GM23248 (cell line): ENCODE measurements around the gene CYBRD1. TPM values are rescaled to one million over a fixed set of nuclear protein-coding genes. Genes with fewer than 3 reads are reported as not detected.
A peak's percentile ranks its signal among the peaks of the same experiment; 100 is the strongest.

Experiments
- DNase-seq: peaks from one replicate; pipeline ENCODE4 v3.0.0-alpha.2; 2015
- H2AFZ ChIP-seq: fragments of 200-600 bp; sonication (generic); 2 replicates; pipeline ENCODE4 v1.6.1; 2016; ENCODE audit warnings: antibody characterized with exemption
- H3F3A ChIP-seq: fragments of 200-600 bp; sonication (generic); 2 replicates; pipeline ENCODE4 v1.6.1; 2016; ENCODE audit warnings: mild to moderate bottlenecking, antibody characterized with exemption, mixed run types; ENCODE audit not compliant: insufficient read depth
- H3K27ac ChIP-seq: fragments of 200-600 bp; sonication (generic); 2 replicates; pipeline ENCODE4 v1.5.1; 2016; ENCODE audit warnings: mild to moderate bottlenecking
- H3K27me3 ChIP-seq: fragments of 200-600 bp; sonication (generic); replicated peaks from 2 replicates; pipeline ENCODE4 v1.6.1; 2016; ENCODE audit warnings: mild to moderate bottlenecking; ENCODE audit not compliant: insufficient read depth
- H3K36me3 ChIP-seq: fragments of 200-600 bp; sonication (generic); 2 replicates; pipeline ENCODE4 v1.6.1; 2016; ENCODE audit warnings: low read depth, mild to moderate bottlenecking
- H3K4me1 ChIP-seq: fragments of 200-600 bp; sonication (generic); 2 replicates; pipeline ENCODE4 v1.6.1; 2016; ENCODE audit warnings: mild to moderate bottlenecking; ENCODE audit not compliant: insufficient read depth
- H3K4me2 ChIP-seq: fragments of 200-600 bp; sonication (generic); one replicate; pipeline ENCODE4 v1.6.1; 2016; ENCODE audit warnings: mild to moderate bottlenecking; ENCODE audit not compliant: unreplicated experiment
- H3K4me3 ChIP-seq: fragments of 200-600 bp; sonication (generic); 2 replicates; pipeline ENCODE4 v1.5.1; 2016; ENCODE audit warnings: mild to moderate bottlenecking
- H3K79me2 ChIP-seq: fragments of 200-600 bp; sonication (generic); 2 replicates; pipeline ENCODE4 v1.6.1; 2016; ENCODE audit warnings: mild to moderate bottlenecking; ENCODE audit not compliant: insufficient read depth
- H3K9ac ChIP-seq: fragments of 200-600 bp; sonication (generic); 2 replicates; pipeline ENCODE4 v1.6.1; 2016; ENCODE audit warnings: mild to moderate bottlenecking
- H3K9me2 ChIP-seq: fragments of 200-600 bp; sonication (generic); 2 replicates; pipeline ENCODE4 v1.6.1; 2016; ENCODE audit warnings: mixed run types, mild to moderate bottlenecking, moderate library complexity; ENCODE audit not compliant: insufficient read depth
- H3K9me3 ChIP-seq: fragments of 200-600 bp; sonication (generic); one replicate; pipeline ENCODE4 v1.6.1; 2017; ENCODE audit warnings: low read depth
- H4K20me1 ChIP-seq: fragments of 200-600 bp; sonication (generic); 2 replicates; pipeline ENCODE4 v1.6.0; 2016; ENCODE audit not compliant: insufficient read depth
- EZH2 ChIP-seq: fragments of 200-600 bp; sonication (generic); IDR thresholded peaks from 2 replicates; pipeline ENCODE4 v1.6.1; 2018; ENCODE audit warnings: antibody characterized with exemption, mild to moderate bottlenecking; ENCODE audit not compliant: insufficient read depth, poor library complexity, severe bottlenecking
- EZH2phosphoT487 ChIP-seq: fragments of 200-600 bp; sonication (generic); IDR thresholded peaks from 2 replicates; pipeline ENCODE4 v1.6.1; 2018; ENCODE audit warnings: antibody characterized with exemption, moderate library complexity, mild to moderate bottlenecking, low read depth; ENCODE audit not compliant: insufficient read depth
- WGBS, 2 experiments: methylation state at CpG; one replicate each; pipeline ENCODE4 v1.1.6; 2015 to 2017; ENCODE audit warnings: low lambda C conversion rate in 2 of 2, low coverage in 1 of 2; ENCODE audit errors: missing lambda C conversion rate in 2 of 2; 5-methylcytosine and 5-hydroxymethylcytosine counted together
- in situ Hi-C: fragments of 300-500 bp; cut with MboI; formaldehyde crosslinking; loops from 2 replicates; pipeline ENCODE4 v1.15.0; 2020
- polyA plus RNA-seq: library from polyadenylated mRNA; unstranded; fragments of >200 nt; fragmentation: Nextera tagmentation; extraction: Ambion mirVana; gene quantifications from 2 replicates; pipeline ENCODE4 v1.2.1, GENCODE V29; 2016
- total RNA-seq: library from RNA; depleted of rRNA; stranded (reverse); fragments of >200 nt; shearing (Covaris generic); gene quantifications from 2 replicates; pipeline ENCODE4 v1.2.3, GENCODE V29; 2014

Gene CYBRD1
- total and polyA plus RNA-seq, 2 experiments from 2014 or later: 168 to 248 TPM

DNA sequence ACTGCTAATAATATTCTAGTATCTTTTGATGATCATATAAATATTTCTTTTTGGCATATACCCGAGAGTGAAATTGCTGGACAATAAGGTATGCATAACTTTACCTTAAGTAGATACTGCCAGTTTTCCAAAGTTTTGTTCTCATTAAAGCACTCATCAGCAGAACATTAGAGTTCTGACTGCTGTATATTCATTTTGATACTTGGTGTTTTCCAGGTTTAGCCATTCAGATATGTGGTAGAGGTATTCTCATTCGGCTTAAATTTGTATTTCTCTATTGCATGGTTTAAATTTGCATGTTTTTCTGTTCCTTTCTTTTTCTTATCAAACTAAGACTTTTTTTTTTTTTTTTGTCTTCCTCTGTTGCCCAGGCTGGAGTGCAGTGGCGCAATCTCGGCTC, 18.2 kb downstream of the CYBRD1 start:
- 96 to 98% methylated on average over 4 of the region's 4 CpGs for WGBS, 2 experiments
- DNase-seq: no peak
- Histone ChIP-seq H3K79me2 (peaks cover 66% of the 10 kb centered on the region), H3K4me1 (peaks cover 16% of the 10 kb centered on the region), H3K9me2 (no peaks in the 10 kb centered on the region), H3K4me3 (no peak overlapping the region), H4K20me1 (no peaks in the 10 kb centered on the region), H3K36me3 (no peaks in the 10 kb centered on the region; the same call in 1 of the 2 replicates), H3K27ac (no peak overlapping the region), H3K9ac (no peak overlapping the region), H3K9me3 (no peaks in the 10 kb centered on the region), H3K27me3 (no peaks in the 10 kb centered on the region), H3K4me2 (no peak overlapping the region), H2AFZ (no peak overlapping the region), H3F3A (no peaks in the 10 kb centered on the region)
- TF ChIP-seq EZH2 (no peak), EZH2phosphoT487 (no peak)
- in situ Hi-C loops: no loop called here

DNA sequence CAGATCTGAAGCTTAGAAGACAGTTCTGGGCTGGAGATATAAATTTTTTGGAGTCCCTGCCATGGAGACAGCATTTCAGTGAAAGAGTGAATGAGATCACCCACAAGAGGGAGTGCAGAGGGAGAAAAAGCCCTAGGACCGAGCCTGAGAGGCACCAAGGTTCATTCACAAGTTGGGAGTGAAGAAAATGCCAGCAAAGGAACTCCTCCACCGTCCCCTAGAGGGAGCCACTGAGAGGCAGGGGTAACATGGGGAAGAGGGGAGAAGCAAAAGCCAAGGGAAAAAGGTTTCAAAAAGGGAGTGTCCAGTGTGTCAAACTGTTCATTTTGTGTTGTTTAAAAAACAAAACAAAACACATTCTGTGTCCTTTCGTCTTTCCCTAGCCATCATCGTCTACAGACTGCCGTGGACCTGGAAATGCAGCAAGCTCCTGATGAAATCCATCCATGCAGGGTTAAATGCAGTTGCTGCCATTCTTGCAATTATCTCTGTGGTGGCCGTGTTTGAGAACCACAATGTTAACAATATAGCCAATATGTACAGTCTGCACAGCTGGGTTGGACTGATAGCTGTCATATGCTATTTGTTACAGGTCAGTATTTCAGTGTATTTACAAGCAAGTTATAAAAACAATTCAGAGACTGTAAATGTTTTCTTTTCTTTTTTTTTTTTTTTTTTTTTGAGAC, 19.1 kb downstream of the CYBRD1 start:
- Histone ChIP-seq H3F3A (no peaks in the 10 kb centered on the region), H3K9ac (no peak overlapping the region), H3K27ac (no peak overlapping the region), H3K9me2 (no peaks in the 10 kb centered on the region), H3K4me3 (no peak overlapping the region), H3K79me2 (peaks cover 62% of the 10 kb centered on the region), H3K9me3 (no peaks in the 10 kb centered on the region), H2AFZ (no peak overlapping the region), H3K27me3 (no peaks in the 10 kb centered on the region), H3K4me2 (no peak overlapping the region), H4K20me1 (no peaks in the 10 kb centered on the region), H3K36me3 (peaks cover 4% of the 10 kb centered on the region; the same call in 1 of the 2 replicates), H3K4me1 (peaks cover 16% of the 10 kb centered on the region)
- DNase-seq: peak; percentile 25
- TF ChIP-seq EZH2phosphoT487: no peak
- TF ChIP-seq EZH2: no peak
- 65 to 68% methylated on average over 6 of the region's 6 CpGs for WGBS, 2 experiments
- in situ Hi-C loops: no loop called here

DNA sequence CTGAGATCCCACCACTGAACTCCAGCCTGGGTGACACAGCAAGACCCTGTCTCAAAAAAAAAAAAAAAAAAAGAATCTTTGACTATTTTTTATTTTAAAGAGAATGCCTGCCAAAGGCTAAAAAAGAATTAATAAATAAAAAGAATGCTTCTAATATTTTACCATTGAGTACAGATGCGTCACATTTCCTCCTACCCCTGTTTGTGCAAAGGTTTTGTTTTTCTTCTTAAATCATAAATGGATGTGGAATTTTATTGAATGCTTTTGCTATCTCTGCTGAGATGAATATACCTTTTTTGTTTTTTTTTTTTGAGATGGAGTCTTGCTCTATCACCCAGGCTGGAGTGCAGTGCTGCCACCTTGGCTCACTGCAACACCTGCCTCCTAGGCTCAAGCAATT, 22.8 kb downstream of the CYBRD1 start:
- no peak overlapping the region for H3K4me3 ChIP-seq
- H3K79me2 ChIP-seq: peaks cover 28% of the 10 kb centered on the region
- DNase-seq: no peak
- peaks cover 20% of the 10 kb centered on the region for H3K4me1 ChIP-seq
- no peak for TF ChIP-seq EZH2phosphoT487
- no peak for TF ChIP-seq EZH2
- no peaks in the 10 kb centered on the region for H4K20me1 ChIP-seq
- H3K9me3 ChIP-seq: no peaks in the 10 kb centered on the region
- no peaks in the 10 kb centered on the region for H3K9me2 ChIP-seq
- H3K36me3 ChIP-seq: peaks cover 4% of the 10 kb centered on the region; the same call in 1 of the 2 replicates
- H3K9ac ChIP-seq: no peak overlapping the region
- H3K4me2 ChIP-seq: no peak overlapping the region
- H3F3A ChIP-seq: no peaks in the 10 kb centered on the region
- no peaks in the 10 kb centered on the region for H3K27me3 ChIP-seq
- no peak overlapping the region for H3K27ac ChIP-seq
- in situ Hi-C loops: no loop called here
- H2AFZ ChIP-seq: no peak overlapping the region
- WGBS, 2 experiments: 96 to 97% methylated on average over 1 of the region's 1 CpG

GRCh38 chr2:171547256-171547655, 25.0 kb downstream of the CYBRD1 start:
- H2AFZ ChIP-seq: no peak overlapping the region
- H3K4me3 ChIP-seq: no peak overlapping the region
- no peaks in the 10 kb centered on the region for H3K27me3 ChIP-seq
- no peak overlapping the region for H3K4me2 ChIP-seq
- H3K9me3 ChIP-seq: no peaks in the 10 kb centered on the region
- H3K79me2 ChIP-seq: peaks cover 9% of the 10 kb centered on the region; the same call in 1 of the 2 replicates
- H3K9me2 ChIP-seq: no peaks in the 10 kb centered on the region
- in situ Hi-C loops: no loop called here
- TF ChIP-seq EZH2 (no peak), EZH2phosphoT487 (no peak)
- no peaks in the 10 kb centered on the region for H4K20me1 ChIP-seq
- H3F3A ChIP-seq: 0 out of 2 replicates have a peak, but pooled peaks cover under 1% of the 10 kb centered on the region
- no peak for DNase-seq
- peaks cover 6% of the 10 kb centered on the region; the same call in 1 of the 2 replicates for H3K36me3 ChIP-seq
- H3K27ac ChIP-seq: no peak overlapping the region
- no peak overlapping the region for H3K9ac ChIP-seq
- H3K4me1 ChIP-seq: peaks cover 35% of the 10 kb centered on the region
